ENCODE measurements around the gene TMEM218. TPM values are rescaled to one million over a fixed set of nuclear protein-coding genes. Genes with fewer than 3 reads are reported as not detected.

TMEM218 gene
- total RNA-seq, 2 experiments from 2014 or later: 14.9 to 17.4 TPM

- Mint-ChIP-seq H3K4me3 (no peak overlapping the region), H3K9me3 (ENCODE audit: insufficient read depth) (no peaks in the 10 kb centered on the region), H3K27me3 (ENCODE audit: low read depth) (no peaks in the 10 kb centered on the region), H3K4me1 (ENCODE audit: low read depth) (peaks cover 8% of the 10 kb centered on the region), H3K36me3 (ENCODE audit: low read depth) (no peaks in the 10 kb centered on the region), H3K27ac (no peak overlapping the region)
- ChIA-PET CTCF (interaction anchor here (0.8 to 1.1 kb wide), 3 partner anchors 18 to 37 kb away, joined by 3 to 4 read pairs (median 3); partner anchors contain the start of gene TMEM218), POLR2A (no interaction called here)
- DNase-seq: no peak
- ATAC-seq: no peak
Observed at GRCh38 chr11:125088123-125088522, 23.3 kb downstream of the TMEM218 start.

- POLR2A ChIA-PET: no interaction called here
- CTCF ChIA-PET: no interaction called here
- no peak for DNase-seq
- Mint-ChIP-seq H3K4me1 (ENCODE audit: low read depth) (peaks cover 8% of the 10 kb centered on the region), H3K9me3 (ENCODE audit: insufficient read depth) (no peaks in the 10 kb centered on the region), H3K27ac (no peak overlapping the region), H3K36me3 (ENCODE audit: low read depth) (no peaks in the 10 kb centered on the region), H3K27me3 (ENCODE audit: low read depth) (no peaks in the 10 kb centered on the region), H3K4me3 (no peak overlapping the region)
- ATAC-seq: no peak
Observed at GRCh38 chr11:125086633-125087296, 24.7 kb downstream of the TMEM218 start.

- ATAC-seq: no peak
Observed at GRCh38 chr11:125085301-125086081, 25.9 kb downstream of the TMEM218 start.

GRCh38 chr11:125084761-125085231 lies 26.6 kb downstream of the TMEM218 start:
- CTCF ChIA-PET: no interaction called here

More at GRCh38 chr11:125085301-125086081, 25.9 kb downstream of the TMEM218 start:
- H3K9me3 Mint-ChIP-seq (ENCODE audit: insufficient read depth): no peaks in the 10 kb centered on the region
- no peak for DNase-seq
- POLR2A ChIA-PET: no interaction called here
- peak overlapping the region; percentile 60 for H3K27ac Mint-ChIP-seq
- no peak overlapping the region for H3K4me3 Mint-ChIP-seq
- CTCF ChIA-PET: no interaction called here
- H3K4me1 Mint-ChIP-seq (ENCODE audit: low read depth): peaks cover 3% of the 10 kb centered on the region
- no peaks in the 10 kb centered on the region for H3K27me3 Mint-ChIP-seq (ENCODE audit: low read depth)
- no peaks in the 10 kb centered on the region for H3K36me3 Mint-ChIP-seq (ENCODE audit: low read depth)

GRCh38 chr11:125084057-125084416 lies 27.4 kb downstream of the TMEM218 start:
- Mint-ChIP-seq H3K27ac (no peak overlapping the region), H3K4me3 (no peak overlapping the region), H3K9me3 (ENCODE audit: insufficient read depth) (no peaks in the 10 kb centered on the region), H3K4me1 (ENCODE audit: low read depth) (peaks cover 3% of the 10 kb centered on the region), H3K27me3 (ENCODE audit: low read depth) (no peaks in the 10 kb centered on the region), H3K36me3 (ENCODE audit: low read depth) (no peaks in the 10 kb centered on the region)
- ChIA-PET POLR2A (no interaction called here), CTCF (no interaction called here)
- no peak for ATAC-seq
- no peak for DNase-seq

More at GRCh38 chr11:125084761-125085231, 26.6 kb downstream of the TMEM218 start:
- Mint-ChIP-seq H3K4me3 (no peak overlapping the region), H3K27me3 (ENCODE audit: low read depth) (no peaks in the 10 kb centered on the region), H3K27ac (peak overlapping the region; percentile 60), H3K4me1 (ENCODE audit: low read depth) (peaks cover 3% of the 10 kb centered on the region), H3K36me3 (ENCODE audit: low read depth) (no peaks in the 10 kb centered on the region), H3K9me3 (ENCODE audit: insufficient read depth) (no peaks in the 10 kb centered on the region)
- ATAC-seq (no peak), DNase-seq (no peak)
- POLR2A ChIA-PET: no interaction called here

- POLR2A ChIA-PET: interaction anchor here (0.9 kb wide), 1 partner anchor 20 kb away, joined by 3 read pairs; the partner anchor contains the start of gene SLC37A2
- Mint-ChIP-seq H3K4me1 (ENCODE audit: low read depth) (peaks cover 3% of the 10 kb centered on the region), H3K27ac (no peak overlapping the region), H3K27me3 (ENCODE audit: low read depth) (no peaks in the 10 kb centered on the region), H3K4me3 (no peak overlapping the region), H3K36me3 (ENCODE audit: low read depth) (no peaks in the 10 kb centered on the region), H3K9me3 (ENCODE audit: insufficient read depth) (no peaks in the 10 kb centered on the region)
- no peak for ATAC-seq
- no peak for DNase-seq
- CTCF ChIA-PET: interaction anchor here (1.0 kb wide), 1 partner anchor 8 kb away, joined by 6 read pairs; no protein-coding TSS in a partner anchor
Observed at GRCh38 chr11:125083312-125084056, 27.9 kb downstream of the TMEM218 start.

GRCh38 chr11:125082611-125083311 lies 28.7 kb downstream of the TMEM218 start:
- Mint-ChIP-seq H3K4me3 (no peak overlapping the region), H3K27me3 (ENCODE audit: low read depth) (no peaks in the 10 kb centered on the region), H3K27ac (no peak overlapping the region), H3K9me3 (ENCODE audit: insufficient read depth) (no peaks in the 10 kb centered on the region), H3K4me1 (ENCODE audit: low read depth) (peaks cover 3% of the 10 kb centered on the region), H3K36me3 (ENCODE audit: low read depth) (no peaks in the 10 kb centered on the region)
- ChIA-PET CTCF (interaction anchor here (1.0 kb wide), 1 partner anchor 8 kb away, joined by 6 read pairs; no protein-coding TSS in a partner anchor), POLR2A (interaction anchor here (0.9 kb wide), 1 partner anchor 20 kb away, joined by 3 read pairs; the partner anchor contains the start of gene SLC37A2)
- ATAC-seq (no peak), DNase-seq (no peak)

- ATAC-seq: no peak
- Mint-ChIP-seq H3K4me1 (ENCODE audit: low read depth) (peaks cover 3% of the 10 kb centered on the region), H3K4me3 (no peak overlapping the region), H3K27ac (no peak overlapping the region), H3K9me3 (ENCODE audit: insufficient read depth) (no peaks in the 10 kb centered on the region), H3K27me3 (ENCODE audit: low read depth) (no peaks in the 10 kb centered on the region), H3K36me3 (ENCODE audit: low read depth) (no peaks in the 10 kb centered on the region)
- ChIA-PET CTCF (interaction anchor here (1.0 kb wide), 1 partner anchor 9 kb away, joined by 6 read pairs; no protein-coding TSS in a partner anchor), POLR2A (no interaction called here)
- DNase-seq: no peak
Observed at GRCh38 chr11:125082040-125082439, 29.4 kb downstream of the TMEM218 start.

- no peak overlapping the region for H3K27ac Mint-ChIP-seq
- CTCF ChIA-PET: no interaction called here
- ATAC-seq: no peak
Observed at GRCh38 chr11:125081098-125081798, 30.2 kb downstream of the TMEM218 start.

GRCh38 chr11:125080531-125080911 lies 30.9 kb downstream of the TMEM218 start:
- Mint-ChIP-seq H3K4me3 (no peak overlapping the region), H3K27me3 (ENCODE audit: low read depth) (no peaks in the 10 kb centered on the region), H3K9me3 (ENCODE audit: insufficient read depth) (no peaks in the 10 kb centered on the region), H3K27ac (no peak overlapping the region), H3K36me3 (ENCODE audit: low read depth) (no peaks in the 10 kb centered on the region), H3K4me1 (ENCODE audit: low read depth) (no peaks in the 10 kb centered on the region)
- DNase-seq: no peak
- ChIA-PET POLR2A (no interaction called here), CTCF (no interaction called here)
- ATAC-seq: no peak

More at GRCh38 chr11:125081098-125081798, 30.2 kb downstream of the TMEM218 start:
- Mint-ChIP-seq H3K36me3 (ENCODE audit: low read depth) (no peaks in the 10 kb centered on the region), H3K4me3 (no peak overlapping the region), H3K27me3 (ENCODE audit: low read depth) (no peaks in the 10 kb centered on the region), H3K9me3 (ENCODE audit: insufficient read depth) (no peaks in the 10 kb centered on the region), H3K4me1 (ENCODE audit: low read depth) (no peaks in the 10 kb centered on the region)
- POLR2A ChIA-PET: no interaction called here
- DNase-seq: no peak
